ENCODE measurements around the gene RRAS2.

Gene RRAS2

GRCh38 chr11:14384338-14384737 lies 25.4 kb upstream of the RRAS2 start:
- TF ChIP-seq CTCF (IDR thresholded peaks at IDR 0.05; ENCODE audit: borderline replicate concordance, extremely low read depth, low read length, poor library complexity, severe bottlenecking) (no peak), EZH2 (IDR thresholded peaks at IDR 0.05; ENCODE audit: borderline replicate concordance, low read depth, low read length, severe bottlenecking) (no peak)
- no peaks in the 10 kb centered on the region for H4K20me1 ChIP-seq (ENCODE audit: insufficient read depth, low read length)
- ATAC-seq (ENCODE audit: insufficient read depth, low read depth) (no peak), DNase-seq (no peak)
- H3K4me1 ChIP-seq (ENCODE audit: insufficient read depth, low read length) = peaks cover 13% of the 10 kb centered on the region
- no peaks in the 10 kb centered on the region for H3K27me3 ChIP-seq (ENCODE audit: insufficient read depth, low read length, poor library complexity)
- no peak overlapping the region for H2AFZ ChIP-seq (ENCODE audit: low read depth, low read length)
- H3K4me2 ChIP-seq (ENCODE audit: insufficient read depth, low read length) = no peak overlapping the region
- no peak overlapping the region for H3K9ac ChIP-seq (ENCODE audit: low read depth, low read length)
- no peak overlapping the region for H3K4me3 ChIP-seq (ENCODE audit: low read depth in 1 of 2, low read length in 2 of 2)
- no peak overlapping the region for H3K27ac ChIP-seq (ENCODE audit: low read length)
- no peaks in the 10 kb centered on the region for H3K36me3 ChIP-seq (ENCODE audit: insufficient read depth, low read length)
- H3K79me2 ChIP-seq (ENCODE audit: insufficient read depth, low read length) = no peaks in the 10 kb centered on the region
- H3K9me3 ChIP-seq (ENCODE audit: insufficient read depth, low read length, severe bottlenecking) = no peaks in the 10 kb centered on the region

- H3K9ac ChIP-seq (ENCODE audit: low read depth, low read length) = no peak overlapping the region
- ATAC-seq (ENCODE audit: insufficient read depth, low read depth) (no peak), DNase-seq (no peak)
- no peaks in the 10 kb centered on the region for H3K36me3 ChIP-seq (ENCODE audit: insufficient read depth, low read length)
- H3K27ac ChIP-seq (ENCODE audit: low read length) = no peak overlapping the region
- no peaks in the 10 kb centered on the region for H4K20me1 ChIP-seq (ENCODE audit: insufficient read depth, low read length)
- TF ChIP-seq EZH2 (IDR thresholded peaks at IDR 0.05; ENCODE audit: borderline replicate concordance, low read depth, low read length, severe bottlenecking) (no peak), CTCF (IDR thresholded peaks at IDR 0.05; ENCODE audit: borderline replicate concordance, extremely low read depth, low read length, poor library complexity, severe bottlenecking) (no peak)
- H3K27me3 ChIP-seq (ENCODE audit: insufficient read depth, low read length, poor library complexity) = no peaks in the 10 kb centered on the region
- H3K4me2 ChIP-seq (ENCODE audit: insufficient read depth, low read length) = peak overlapping the region; percentile 67; the same call in 1 of the 2 replicates
- no peak overlapping the region for H2AFZ ChIP-seq (ENCODE audit: low read depth, low read length)
- peaks cover 13% of the 10 kb centered on the region for H3K4me1 ChIP-seq (ENCODE audit: insufficient read depth, low read length)
- H3K9me3 ChIP-seq (ENCODE audit: insufficient read depth, low read length, severe bottlenecking) = no peaks in the 10 kb centered on the region
- no peaks in the 10 kb centered on the region for H3K79me2 ChIP-seq (ENCODE audit: insufficient read depth, low read length)
- no peak overlapping the region for H3K4me3 ChIP-seq (ENCODE audit: low read depth in 1 of 2, low read length in 2 of 2)
These were observed 23.0 kb upstream of the RRAS2 start for GRCh38 chr11:14381968-14382367.

- H4K20me1 ChIP-seq (ENCODE audit: insufficient read depth, low read length) = no peaks in the 10 kb centered on the region
- H3K79me2 ChIP-seq (ENCODE audit: insufficient read depth, low read length) = no peaks in the 10 kb centered on the region
- no peaks in the 10 kb centered on the region for H3K27me3 ChIP-seq (ENCODE audit: insufficient read depth, low read length, poor library complexity)
- peak overlapping the region; percentile 48 for H3K9ac ChIP-seq (ENCODE audit: low read depth, low read length)
- peak overlapping the region; percentile 67 for H3K4me2 ChIP-seq (ENCODE audit: insufficient read depth, low read length)
- no peaks in the 10 kb centered on the region for H3K9me3 ChIP-seq (ENCODE audit: insufficient read depth, low read length, severe bottlenecking)
- H2AFZ ChIP-seq (ENCODE audit: low read depth, low read length) = peak overlapping the region; percentile 69
- TF ChIP-seq CTCF (IDR thresholded peaks at IDR 0.05; ENCODE audit: borderline replicate concordance, extremely low read depth, low read length, poor library complexity, severe bottlenecking) = peak; percentile 18
- no peak for TF ChIP-seq EZH2 (IDR thresholded peaks at IDR 0.05; ENCODE audit: borderline replicate concordance, low read depth, low read length, severe bottlenecking)
- no peaks in the 10 kb centered on the region for H3K36me3 ChIP-seq (ENCODE audit: insufficient read depth, low read length)
- H3K4me3 ChIP-seq (ENCODE audit: low read depth in 1 of 2, low read length in 2 of 2) = peak overlapping the region in 1 of 2 experiments; percentile 51; a peak in 2 of 4 replicates
- DNase-seq (peak; percentile 62), ATAC-seq (ENCODE audit: insufficient read depth, low read depth) (peak; percentile 90)
- no peak overlapping the region for H3K27ac ChIP-seq (ENCODE audit: low read length)
- peaks cover 13% of the 10 kb centered on the region for H3K4me1 ChIP-seq (ENCODE audit: insufficient read depth, low read length)
These were observed 22.1 kb upstream of the RRAS2 start for GRCh38 chr11:14380947-14381561.

Data from DND-41 (cell line).